DMS153 treated with DMSO at 0.1 percent for 48 hours (cell line): ENCODE data around the gene APCDD1L.

Experiments used
- DNase-seq: peaks from one replicate; lab custom pipeline; 2025; ENCODE audit not compliant: unreplicated experiment; lab: John Stamatoyannopoulos, UW

The APCDD1L gene

GRCh38 chr20:58492795-58493524, 22.2 kb downstream of the APCDD1L start:
- DNase-seq, result no peak

DNA sequence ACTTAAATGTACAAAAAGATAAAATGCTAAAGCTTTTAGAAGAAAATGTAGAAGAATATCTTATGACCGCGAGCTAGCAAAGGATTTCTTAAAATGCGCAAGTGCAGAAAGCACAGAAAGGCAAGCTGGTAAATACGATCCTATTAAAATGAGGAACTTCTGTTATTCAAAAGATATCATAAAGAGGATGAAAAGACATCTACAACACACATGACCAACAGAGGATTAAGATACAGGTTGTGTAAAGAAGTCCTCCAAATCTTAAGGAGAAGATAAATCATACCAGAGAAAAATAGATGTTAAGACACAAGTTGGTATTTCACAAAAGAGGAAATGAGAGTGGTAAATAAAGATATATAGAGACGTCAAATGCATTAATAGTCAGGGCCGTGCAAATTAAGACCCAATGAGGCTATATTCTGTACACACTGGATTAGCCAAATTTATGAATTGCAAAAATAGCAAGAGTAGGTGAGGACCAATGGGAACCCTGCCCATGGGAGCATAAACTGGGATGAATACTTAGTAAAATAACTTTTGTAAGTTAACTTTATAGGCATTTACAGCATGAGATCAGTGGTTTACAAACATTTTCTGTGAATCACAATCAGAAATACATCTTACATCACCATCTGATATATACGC, 23.0 kb downstream of the APCDD1L start:
- DNase-seq, result no peak

- no peak for DNase-seq
Observed at GRCh38 chr20:58486207-58486606, 29.0 kb downstream of the APCDD1L start.

DNA sequence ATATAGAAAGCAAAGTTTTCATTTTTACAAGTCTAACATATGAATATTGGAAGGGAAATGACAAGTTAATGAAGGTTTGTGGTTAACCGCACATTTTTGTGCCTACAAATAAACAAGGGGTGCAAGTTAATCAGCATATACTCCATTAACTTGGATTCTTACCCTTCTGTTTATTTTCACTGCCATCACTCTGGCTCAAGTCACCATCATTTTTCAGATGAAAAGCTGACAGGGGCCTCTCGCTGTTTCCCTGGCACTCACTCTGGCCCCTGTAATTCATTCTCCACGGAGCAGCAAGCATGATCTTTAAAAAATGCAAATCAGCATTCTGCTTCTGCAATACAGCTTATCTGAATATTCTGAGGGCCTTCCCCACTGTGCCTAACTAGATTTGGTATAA, 29.8 kb downstream of the APCDD1L start:
- no peak for DNase-seq

GRCh38 chr20:58483470-58483869, 31.7 kb downstream of the APCDD1L start:
- DNase-seq, result no peak

DNA sequence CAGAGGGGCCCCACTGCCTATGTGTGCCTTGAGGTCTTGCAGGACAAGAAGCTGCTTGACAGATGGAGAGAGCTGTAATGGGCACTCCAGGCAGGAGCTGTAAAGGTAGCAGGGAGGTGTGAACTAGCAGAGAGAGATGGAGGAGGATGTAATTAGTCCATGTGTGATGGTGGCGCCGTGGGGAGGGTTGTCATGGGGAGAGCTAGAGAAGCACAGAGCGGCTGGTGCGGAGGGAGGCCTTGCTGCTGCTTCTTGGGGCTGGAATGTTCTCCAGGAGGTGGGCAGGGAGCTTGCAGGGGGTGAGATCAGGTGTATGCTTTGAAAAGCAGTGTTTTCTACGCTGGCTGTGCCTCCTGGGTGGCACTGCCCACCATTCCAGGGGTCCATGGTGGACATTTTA, 32.1 kb downstream of the APCDD1L start:
- no peak for DNase-seq

DNA sequence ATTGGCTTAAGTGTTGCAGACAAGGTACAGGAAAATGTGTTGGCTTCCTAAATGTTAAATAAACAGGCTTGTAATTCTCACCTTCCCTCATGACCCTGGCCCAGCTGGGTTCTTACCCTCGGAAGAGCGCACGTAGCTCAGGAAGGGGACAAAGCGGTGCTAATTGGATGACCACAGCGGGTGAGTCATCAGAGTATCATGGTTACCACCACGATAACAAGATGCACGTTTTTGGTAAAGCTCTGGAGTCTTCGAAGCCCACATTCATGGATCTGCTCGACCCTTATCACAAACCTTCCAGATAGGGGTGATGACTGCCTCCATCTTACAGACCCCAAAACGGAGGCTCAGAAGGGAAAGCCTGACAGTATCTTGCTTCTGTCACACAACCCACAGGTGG, 32.8 kb downstream of the APCDD1L start:
- no peak for DNase-seq

DNA sequence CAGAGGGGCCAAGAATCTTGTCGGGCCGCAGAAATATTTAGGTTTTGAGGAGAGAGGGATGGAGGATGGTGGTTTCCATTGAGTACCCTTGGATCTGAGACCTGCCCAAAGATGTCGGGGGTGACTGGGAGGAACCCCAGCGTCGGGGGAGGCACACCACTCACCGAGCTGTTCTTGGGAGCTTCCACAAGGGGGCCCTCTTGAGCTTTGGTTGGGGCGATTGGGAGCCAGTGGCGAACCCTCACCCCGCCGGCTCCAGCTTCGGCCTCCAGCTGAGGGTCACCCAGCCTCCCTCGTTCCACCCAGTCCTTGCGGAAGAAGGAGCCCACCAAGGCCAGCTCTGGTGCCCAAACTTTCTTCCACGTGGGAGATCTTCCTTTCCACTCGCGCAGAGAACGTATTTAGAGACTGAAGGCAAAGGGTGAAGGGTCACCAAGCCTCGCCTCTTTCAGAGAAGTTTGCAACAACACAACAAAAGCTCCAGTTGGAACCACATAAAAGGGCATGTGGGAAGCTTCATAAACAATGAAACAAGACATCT, 33.6 kb downstream of the APCDD1L start:
- DNase-seq, result no peak

DNA sequence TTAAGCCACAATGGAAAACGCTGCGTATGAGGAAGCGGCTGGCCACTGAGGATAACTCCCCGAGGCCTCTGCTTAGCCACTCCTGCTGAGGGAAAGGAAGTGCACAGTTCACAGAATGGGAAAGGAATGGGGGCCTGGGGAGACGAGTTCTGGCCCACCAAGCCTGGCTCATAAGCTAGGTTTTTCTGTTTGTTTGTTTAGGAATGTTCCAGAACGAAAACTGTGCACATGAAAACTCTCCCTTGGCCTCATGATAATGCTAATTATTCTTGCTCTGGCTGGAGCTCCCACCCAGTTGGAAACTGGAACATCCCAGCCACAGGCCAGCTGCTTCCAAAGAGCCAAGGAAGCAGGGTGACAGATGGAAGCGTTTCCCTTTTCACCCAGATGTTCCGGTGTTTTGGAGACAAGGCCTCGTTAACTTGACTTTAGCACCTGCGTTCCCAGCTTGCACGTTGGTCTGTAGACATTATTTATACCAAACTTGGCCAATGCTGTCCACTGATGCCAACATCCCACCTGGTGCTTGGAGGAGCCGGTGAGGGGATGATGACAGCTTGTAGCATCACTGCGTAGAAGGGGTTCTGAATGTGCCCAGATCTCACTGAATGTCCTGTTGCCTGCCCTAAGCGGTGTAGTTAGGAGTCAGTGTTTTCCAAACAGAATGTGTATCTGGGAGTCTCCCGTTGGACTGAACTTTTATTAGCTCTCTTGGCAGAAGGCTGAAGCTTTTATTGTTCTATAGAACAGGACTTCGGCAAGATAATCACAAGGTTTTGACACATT, 34.5 kb downstream of the APCDD1L start:
- DNase-seq, result no peak

GRCh38 chr20:58479726-58480440, 35.3 kb downstream of the APCDD1L start:
- no peak for DNase-seq

GRCh38 chr20:58478141-58478805, 36.9 kb downstream of the APCDD1L start:
- no peak for DNase-seq

- no peak for DNase-seq
Observed at GRCh38 chr20:58475466-58475865, 39.7 kb downstream of the APCDD1L start.

- DNase-seq, result no peak
Observed at GRCh38 chr20:58473453-58474425, 41.5 kb downstream of the APCDD1L start.

GRCh38 chr20:58472273-58473018, 42.8 kb downstream of the APCDD1L start:
- DNase-seq, result no peak

DNA sequence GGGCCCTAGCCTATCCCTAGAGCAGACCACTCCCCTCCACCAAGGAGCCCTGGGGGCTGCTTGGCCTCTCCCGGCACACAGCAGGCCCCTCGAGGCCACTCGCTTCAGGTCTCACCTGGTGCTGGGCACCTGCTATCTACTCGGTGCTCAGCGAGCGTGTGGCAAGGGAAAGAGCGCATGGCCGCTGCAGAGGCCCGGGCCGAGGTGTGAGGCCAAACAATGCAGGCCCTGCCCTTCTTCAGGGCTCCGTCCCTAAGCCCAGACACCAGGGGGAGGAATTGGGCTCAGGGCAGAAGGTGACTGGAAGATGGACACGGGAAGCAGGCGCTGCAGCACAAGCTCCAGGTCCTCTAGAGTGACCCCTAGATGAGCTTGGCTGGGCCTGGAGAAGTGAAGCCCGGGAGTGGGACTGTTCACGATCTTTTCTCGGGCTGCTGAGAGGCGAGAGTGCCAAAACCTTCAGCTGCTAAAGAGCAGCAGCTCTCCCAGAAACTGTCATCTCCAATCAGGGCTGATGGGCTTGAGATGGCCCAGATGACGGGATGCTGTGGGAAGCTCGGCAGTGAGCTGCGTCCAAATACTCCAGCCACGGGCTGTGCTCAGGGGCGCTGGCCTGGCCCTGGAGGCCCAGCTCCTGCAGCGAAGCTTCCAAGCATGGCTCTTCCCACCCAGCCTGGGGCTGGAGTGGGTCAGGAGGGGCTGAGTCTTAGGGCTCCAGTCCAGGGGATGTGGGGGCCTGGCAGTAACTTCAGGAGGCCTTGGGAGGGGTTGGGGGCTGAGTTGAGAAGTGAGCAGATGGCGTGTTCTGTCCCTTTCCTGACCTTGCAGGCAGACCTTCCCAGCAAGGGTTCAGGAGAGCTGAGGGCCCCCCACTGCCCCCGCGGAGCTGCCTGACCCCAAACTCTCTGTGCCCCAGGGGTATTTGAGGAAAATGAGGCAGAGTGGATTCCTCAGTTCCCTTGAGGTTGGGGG, 43.7 kb downstream of the APCDD1L start:
- no peak for DNase-seq

GRCh38 chr20:58470336-58471192, 44.6 kb downstream of the APCDD1L start:
- no peak for DNase-seq

GRCh38 chr20:58469616-58470015, 45.6 kb downstream of the APCDD1L start:
- DNase-seq, result no peak
